A549 treated with CORT108297 at 1 μM for 4 hours (cell line): ENCODE results near the gene SCNN1B. TPM values are rescaled to one million over a fixed set of nuclear protein-coding genes. Genes with fewer than 3 reads are reported as not detected.

Source experiments
- total RNA-seq: library from RNA; stranded (reverse); fragments of 200-300 nt; extraction: Qiagen RNA extraction; gene quantifications from 5 replicates; pipeline ENCODE4 v1.2.3, GENCODE V29; 2022

SCNN1B gene, protein sequence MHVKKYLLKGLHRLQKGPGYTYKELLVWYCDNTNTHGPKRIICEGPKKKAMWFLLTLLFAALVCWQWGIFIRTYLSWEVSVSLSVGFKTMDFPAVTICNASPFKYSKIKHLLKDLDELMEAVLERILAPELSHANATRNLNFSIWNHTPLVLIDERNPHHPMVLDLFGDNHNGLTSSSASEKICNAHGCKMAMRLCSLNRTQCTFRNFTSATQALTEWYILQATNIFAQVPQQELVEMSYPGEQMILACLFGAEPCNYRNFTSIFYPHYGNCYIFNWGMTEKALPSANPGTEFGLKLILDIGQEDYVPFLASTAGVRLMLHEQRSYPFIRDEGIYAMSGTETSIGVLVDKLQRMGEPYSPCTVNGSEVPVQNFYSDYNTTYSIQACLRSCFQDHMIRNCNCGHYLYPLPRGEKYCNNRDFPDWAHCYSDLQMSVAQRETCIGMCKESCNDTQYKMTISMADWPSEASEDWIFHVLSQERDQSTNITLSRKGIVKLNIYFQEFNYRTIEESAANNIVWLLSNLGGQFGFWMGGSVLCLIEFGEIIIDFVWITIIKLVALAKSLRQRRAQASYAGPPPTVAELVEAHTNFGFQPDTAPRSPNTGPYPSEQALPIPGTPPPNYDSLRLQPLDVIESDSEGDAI
- 0.18 to 0.37 TPM (median 0.22 TPM) in 4 of 5 replicates, not detected in the other for total RNA-seq

DNA sequence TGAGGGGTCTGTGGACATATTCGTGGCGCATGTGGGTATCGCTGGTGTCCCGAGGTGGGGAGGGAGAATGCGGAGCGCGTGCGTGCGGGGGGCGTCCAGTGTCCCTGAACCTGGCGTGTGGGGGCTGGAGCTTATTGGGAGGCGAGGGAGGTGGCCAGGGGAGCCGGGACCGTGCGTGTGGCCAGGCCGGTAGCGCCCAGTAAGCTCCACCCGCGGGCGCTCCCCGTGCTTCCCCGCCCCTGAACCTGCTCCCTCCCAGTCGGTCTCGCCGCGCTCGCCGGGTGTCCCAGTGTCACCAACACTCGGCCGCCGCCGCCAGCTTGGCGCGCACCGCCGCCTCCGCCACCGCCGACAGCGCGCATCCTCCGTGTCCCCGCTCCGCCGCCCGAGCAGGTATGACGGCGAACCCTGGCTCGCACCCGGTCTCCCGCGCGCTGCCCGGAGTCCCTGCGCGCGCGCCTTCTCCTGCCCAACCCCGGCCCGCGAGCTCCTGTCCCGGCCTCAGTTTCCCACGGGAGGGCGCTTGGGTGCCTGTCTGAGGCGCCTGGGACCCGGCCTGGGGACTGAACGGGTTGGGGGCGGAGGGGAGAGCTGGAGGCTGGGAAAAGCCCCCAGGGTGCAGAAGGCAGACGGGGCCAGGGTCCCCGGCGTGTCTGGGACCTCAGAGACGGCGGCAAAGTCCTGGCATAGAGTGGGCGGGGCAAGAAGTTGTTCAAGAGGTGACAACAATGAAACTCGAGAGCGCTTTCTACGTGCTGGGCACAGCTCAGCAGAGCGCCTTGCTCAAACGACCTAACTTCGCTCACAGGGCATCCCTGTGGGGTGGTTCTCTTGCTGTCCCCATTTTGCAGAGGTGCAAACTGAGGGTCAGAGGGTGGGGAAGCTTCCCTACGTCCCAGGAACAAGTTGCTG, at the start of gene SCNN1B:
Gene SCNN1B, plus strand, starts transcription at position 258 of the 912 bp plus-strand sequence. CDS start 46,298 bp downstream, outside the sequence.

Other genes with a start within 250 kb of the SCNN1B start
- 9.7 to 11.4 TPM (median 10.3 TPM) in 5 replicates for gene USP31, start 152.8 kb upstream of the SCNN1B start, total RNA-seq
- 0.09 to 0.18 TPM (median 0.13 TPM) in 5 replicates for gene SCNN1G, start 119.6 kb upstream of the SCNN1B start, total RNA-seq
- gene COG7, start 150.9 kb downstream of the SCNN1B start, total RNA-seq = 14.6 to 19.6 TPM (median 17.6 TPM) in 5 replicates
- 24.1 to 31.6 TPM (median 29.5 TPM) in 5 replicates for gene GGA2, start 208.2 kb downstream of the SCNN1B start, total RNA-seq